ENCODE measurements around the gene CACHD1. TPM values are rescaled to one million over a fixed set of nuclear protein-coding genes. Genes with fewer than 3 reads are reported as not detected.
"Not testable (repeated sequence)": the region's sequence is repeated elsewhere in the genome, so short reads cannot be mapped to it uniquely, and the experiment has no call there.

The CACHD1 gene
- total RNA-seq, 1 experiment from 2014 or later, result 3.9 TPM

- TF ChIP-seq CTCF (IDR thresholded peaks at IDR 0.05; ENCODE audit: unreplicated experiment), result no peak
- H3K27ac Mint-ChIP-seq (ENCODE audit: low read depth, unreplicated experiment), result no peak overlapping the region
- peaks cover 17% of the 10 kb centered on the region for H3K27me3 Mint-ChIP-seq (ENCODE audit: insufficient read depth, unreplicated experiment)
- H3K36me3 Mint-ChIP-seq (ENCODE audit: insufficient read depth, unreplicated experiment), result peaks cover 6% of the 10 kb centered on the region
- intact Hi-C loops (cut with micrococcal nuclease), result no loop called here
- no TSS peak for BruUV-seq (replicated peaks)
- no peak overlapping the region for H3K4me3 Mint-ChIP-seq (ENCODE audit: unreplicated experiment)
- no peaks in the 10 kb centered on the region for H3K9me3 Mint-ChIP-seq (ENCODE audit: unreplicated experiment)
- DNase-seq (ENCODE audit: unreplicated experiment), result no peak
- no peaks in the 10 kb centered on the region for H3K4me1 Mint-ChIP-seq (ENCODE audit: insufficient read depth, unreplicated experiment)
- CTCF ChIA-PET, result interaction anchor here (0.6 to 1.4 kb wide), 6 partner anchors 13 to 1152 kb away, joined by 3 to 5 read pairs (median 4); no protein-coding TSS in a partner anchor
- POLR2A ChIA-PET, result interaction anchor here (0.8 kb wide), 1 partner anchor 10 kb away, joined by 3 read pairs; no protein-coding TSS in a partner anchor
Measured at GRCh38 chr1:64727861-64728260, 257.9 kb downstream of the CACHD1 start.

GRCh38 chr1:64733581-64734286, 263.8 kb downstream of the CACHD1 start:
- Mint-ChIP-seq H3K27me3 (ENCODE audit: insufficient read depth, unreplicated experiment) (no peaks in the 10 kb centered on the region), H3K4me1 (ENCODE audit: insufficient read depth, unreplicated experiment) (no peaks in the 10 kb centered on the region), H3K4me3 (ENCODE audit: unreplicated experiment) (no peak overlapping the region), H3K36me3 (ENCODE audit: insufficient read depth, unreplicated experiment) (peaks cover 6% of the 10 kb centered on the region), H3K27ac (ENCODE audit: low read depth, unreplicated experiment) (no peak overlapping the region), H3K9me3 (ENCODE audit: unreplicated experiment) (no peaks in the 10 kb centered on the region)
- DNase-seq (ENCODE audit: unreplicated experiment), result no peak
- intact Hi-C loops (cut with micrococcal nuclease), result no loop called here
- no peak for TF ChIP-seq CTCF (IDR thresholded peaks at IDR 0.05; ENCODE audit: unreplicated experiment)
- CTCF ChIA-PET, result interaction anchor here (0.6 kb wide), 1 partner anchor 374 kb away, joined by 3 read pairs; no protein-coding TSS in a partner anchor
- POLR2A ChIA-PET, result interaction anchor here (1.0 kb wide), 1 partner anchor 11 kb away, joined by 3 read pairs; no protein-coding TSS in a partner anchor
- no TSS peak for BruUV-seq (replicated peaks)

- no peak for DNase-seq (ENCODE audit: unreplicated experiment)
- no TSS peak for BruUV-seq (replicated peaks)
- no peak overlapping the region for H3K27ac Mint-ChIP-seq (ENCODE audit: low read depth, unreplicated experiment)
- H3K4me3 Mint-ChIP-seq (ENCODE audit: unreplicated experiment), result no peak overlapping the region
- no peak for TF ChIP-seq CTCF (IDR thresholded peaks at IDR 0.05; ENCODE audit: unreplicated experiment)
- H3K36me3 Mint-ChIP-seq (ENCODE audit: insufficient read depth, unreplicated experiment), result peaks cover 6% of the 10 kb centered on the region
- H3K4me1 Mint-ChIP-seq (ENCODE audit: insufficient read depth, unreplicated experiment), result no peaks in the 10 kb centered on the region
- ChIA-PET CTCF (interaction anchor here (0.6 kb wide), 1 partner anchor 374 kb away, joined by 3 read pairs; no protein-coding TSS in a partner anchor), POLR2A (interaction anchor here (1.0 kb wide), 1 partner anchor 12 kb away, joined by 3 read pairs; no protein-coding TSS in a partner anchor)
- intact Hi-C loops (cut with micrococcal nuclease), result no loop called here
- H3K9me3 Mint-ChIP-seq (ENCODE audit: unreplicated experiment), result no peaks in the 10 kb centered on the region
- H3K27me3 Mint-ChIP-seq (ENCODE audit: insufficient read depth, unreplicated experiment), result no peaks in the 10 kb centered on the region
Measured at GRCh38 chr1:64734287-64734652, 264.3 kb downstream of the CACHD1 start.

- CTCF ChIA-PET, result interaction anchor here (0.7 to 1.3 kb wide), 3 partner anchors 13 to 168 kb away, joined by 3 to 4 read pairs (median 3); no protein-coding TSS in a partner anchor
- H3K4me3 Mint-ChIP-seq (ENCODE audit: unreplicated experiment); H3K27me3 Mint-ChIP-seq (ENCODE audit: insufficient read depth, unreplicated experiment); POLR2A ChIA-PET; H3K9me3 Mint-ChIP-seq (ENCODE audit: unreplicated experiment); H3K27ac Mint-ChIP-seq (ENCODE audit: low read depth, unreplicated experiment); DNase-seq (ENCODE audit: unreplicated experiment); BruUV-seq (replicated peaks); H3K4me1 Mint-ChIP-seq (ENCODE audit: insufficient read depth, unreplicated experiment); H3K36me3 Mint-ChIP-seq (ENCODE audit: insufficient read depth, unreplicated experiment): not testable (repeated sequence)
- intact Hi-C loops (cut with micrococcal nuclease), result loop anchor here (10.0 kb wide), 1 partner anchor 284 kb away; no protein-coding TSS in a partner anchor
Measured at GRCh38 chr1:64740687-64741086, 270.8 kb downstream of the CACHD1 start.

Small RNA genes lying within 50 kb of the gene (microRNA-seq; reads per million reads assigned to microRNA genes)
- gene MIR4794, result not detected
